HEK293 (cell line): ENCODE measurements around the gene ATP13A4.

Experiments
- GFI1B ChIP-seq: fragments of 450-650 bp; formaldehyde crosslinking; IDR thresholded peaks from 2 replicates; pipeline ENCODE4 v1.5.1; 2016; ENCODE audit warnings: missing biosample characterization, missing genetic modification characterization
- GLIS1 ChIP-seq: fragments of 450-650 bp; formaldehyde crosslinking; IDR thresholded peaks from 2 replicates; pipeline ENCODE4 v1.5.1; 2016; ENCODE audit warnings: missing biosample characterization, missing genetic modification characterization
- KLF9 ChIP-seq: fragments of 450-650 bp; formaldehyde crosslinking; IDR thresholded peaks from 2 replicates; pipeline ENCODE4 v1.5.1; 2016; ENCODE audit warnings: missing biosample characterization, missing genetic modification characterization, low read depth
- SP7 ChIP-seq: fragments of 450-650 bp; formaldehyde crosslinking; IDR thresholded peaks from 2 replicates; pipeline ENCODE4 v1.5.1; 2016; ENCODE audit warnings: missing biosample characterization, missing genetic modification characterization
- ZBTB21 ChIP-seq: fragments of 450-650 bp; formaldehyde crosslinking; IDR thresholded peaks from 2 replicates; pipeline ENCODE4 v1.5.1; 2017; ENCODE audit warnings: missing biosample characterization, missing genetic modification characterization
- ZEB2 ChIP-seq: fragments of 450-650 bp; formaldehyde crosslinking; IDR thresholded peaks from 2 replicates; pipeline ENCODE4 v1.5.1; 2016; ENCODE audit warnings: missing biosample characterization, missing genetic modification characterization
- ZFP37 ChIP-seq: fragments of 450-650 bp; formaldehyde crosslinking; IDR thresholded peaks from 2 replicates; pipeline ENCODE4 v1.5.1; 2016; ENCODE audit warnings: missing biosample characterization, missing genetic modification characterization
- ZNF133 ChIP-seq: fragments of 450-650 bp; formaldehyde crosslinking; IDR thresholded peaks from 2 replicates; pipeline ENCODE4 v1.5.1; 2016; ENCODE audit warnings: missing biosample characterization, missing genetic modification characterization
- ZNF155 ChIP-seq: fragments of 450-650 bp; formaldehyde crosslinking; IDR thresholded peaks from 2 replicates; pipeline ENCODE4 v1.5.1; 2016; ENCODE audit warnings: missing biosample characterization, missing genetic modification characterization
- ZNF174 ChIP-seq: fragments of 450-650 bp; formaldehyde crosslinking; IDR thresholded peaks from 2 replicates; pipeline ENCODE4 v1.5.0; 2017; ENCODE audit warnings: missing biosample characterization, mild to moderate bottlenecking, missing genetic modification characterization
- ZNF184 ChIP-seq: fragments of 450-650 bp; IDR thresholded peaks from 2 replicates; pipeline ENCODE4 v1.5.1; 2018; ENCODE audit warnings: missing biosample characterization, mild to moderate bottlenecking, missing genetic modification characterization
- ZNF324 ChIP-seq: fragments of 450-650 bp; formaldehyde crosslinking; IDR thresholded peaks from 2 replicates; pipeline ENCODE4 v1.5.1; 2016; ENCODE audit warnings: missing biosample characterization, missing genetic modification characterization
- ZNF366 ChIP-seq: fragments of 450-650 bp; formaldehyde crosslinking; conservative IDR thresholded peaks from 2 replicates; pipeline ENCODE4 v1.5.1; 2016; ENCODE audit warnings: missing biosample characterization, missing genetic modification characterization
- ZNF426 ChIP-seq: fragments of 450-650 bp; formaldehyde crosslinking; IDR thresholded peaks from 2 replicates; pipeline ENCODE4 v1.5.1; 2017; ENCODE audit warnings: missing biosample characterization, missing genetic modification characterization, mild to moderate bottlenecking, inconsistent platforms, moderate library complexity
- ZNF473 ChIP-seq: fragments of 450-650 bp; formaldehyde crosslinking; IDR thresholded peaks from 2 replicates; pipeline ENCODE4 v1.5.1; 2017; ENCODE audit warnings: missing biosample characterization, missing genetic modification characterization
- ZNF529 ChIP-seq: fragments of 450-650 bp; formaldehyde crosslinking; IDR thresholded peaks from 2 replicates; pipeline ENCODE4 v1.5.1; 2017; ENCODE audit warnings: missing genetic modification characterization, missing biosample characterization; ENCODE audit not compliant: insufficient replicate concordance
- ZNF558 ChIP-seq: fragments of 450-650 bp; formaldehyde crosslinking; IDR thresholded peaks from 2 replicates; pipeline ENCODE4 v1.5.1; 2016; ENCODE audit warnings: missing biosample characterization, missing genetic modification characterization
- ZNF621 ChIP-seq: fragments of 450-650 bp; formaldehyde crosslinking; IDR thresholded peaks from 2 replicates; pipeline ENCODE4 v1.5.1; 2017; ENCODE audit warnings: missing biosample characterization, missing genetic modification characterization
- ZNF670 ChIP-seq: fragments of 450-650 bp; formaldehyde crosslinking; IDR thresholded peaks from 2 replicates; pipeline ENCODE4 v1.5.1; 2016; ENCODE audit warnings: missing biosample characterization, missing genetic modification characterization, low read depth
- ZNF791 ChIP-seq: fragments of 450-650 bp; formaldehyde crosslinking; IDR thresholded peaks from 2 replicates; pipeline ENCODE4 v1.5.1; 2016; ENCODE audit warnings: missing biosample characterization, missing genetic modification characterization
- ZNF830 ChIP-seq: fragments of 450-650 bp; IDR thresholded peaks from 2 replicates; pipeline ENCODE4 v1.5.0; 2018; ENCODE audit warnings: missing biosample characterization, missing genetic modification characterization, low read depth, mild to moderate bottlenecking, moderate library complexity
- TF ChIP-seq, protein P1 (sequence below): fragments of 450-650 bp; formaldehyde crosslinking; IDR thresholded peaks from 2 replicates; pipeline ENCODE4 v1.5.1; 2017; ENCODE audit warnings: missing biosample characterization, missing genetic modification characterization
- TF ChIP-seq, protein P2 (sequence below): fragments of 450-650 bp; formaldehyde crosslinking; IDR thresholded peaks from 2 replicates; pipeline ENCODE4 v1.5.1; 2017; ENCODE audit warnings: missing biosample characterization, missing genetic modification characterization
- TF ChIP-seq, protein P3 (sequence below): fragments of 450-650 bp; formaldehyde crosslinking; IDR thresholded peaks from 2 replicates; pipeline ENCODE4 v1.5.1; 2016; ENCODE audit warnings: missing biosample characterization, missing genetic modification characterization
- TF ChIP-seq, protein P4 (sequence below): fragments of 450-650 bp; formaldehyde crosslinking; IDR thresholded peaks from 2 replicates; pipeline ENCODE4 v1.5.1; 2016; ENCODE audit warnings: missing biosample characterization, missing genetic modification characterization
- TF ChIP-seq, protein P5 (sequence below): fragments of 450-650 bp; formaldehyde crosslinking; IDR thresholded peaks from 2 replicates; pipeline ENCODE4 v1.5.1; 2016; ENCODE audit warnings: missing biosample characterization, missing genetic modification characterization

Gene ATP13A4

DNA sequence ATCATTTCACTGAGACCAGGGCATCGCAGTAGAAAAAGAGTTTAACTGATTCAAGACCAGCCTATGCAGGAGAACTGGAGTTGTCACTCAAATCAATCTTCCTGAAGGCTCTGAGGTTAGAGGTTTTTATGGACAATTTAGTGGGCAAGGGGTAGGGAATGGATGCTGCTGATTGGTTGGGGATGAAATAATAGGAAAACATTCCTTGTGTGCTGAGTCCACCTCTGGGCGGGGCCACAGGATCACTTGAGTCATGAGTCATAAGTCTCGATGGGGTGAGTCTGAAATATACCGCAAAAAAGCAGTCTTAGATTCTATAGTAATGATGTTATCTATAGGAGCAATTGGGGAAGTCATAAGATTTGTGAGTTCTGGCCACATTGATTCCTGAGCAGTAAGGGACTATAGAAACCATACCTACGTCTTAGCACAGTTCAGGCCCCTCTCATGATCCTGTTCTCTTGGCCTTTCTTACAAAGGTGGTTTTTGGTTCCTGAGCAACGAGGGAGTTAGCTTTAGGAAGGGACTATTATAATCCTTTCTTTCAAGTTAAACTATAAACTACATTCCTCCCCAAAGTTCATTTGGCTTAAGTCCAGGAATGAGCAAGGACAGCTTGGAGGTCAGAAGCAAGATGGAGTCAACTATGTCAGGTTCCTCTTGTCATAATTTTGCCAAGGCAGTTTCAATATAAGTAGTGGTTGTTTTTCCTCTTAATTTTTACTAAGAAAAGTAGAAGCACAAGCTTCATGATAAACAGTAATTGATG, 35.6 kb upstream of the ATP13A4 start (continued):
- TF ChIP-seq ZNF133 (tag by site-specific recombination) (no peak), GLIS1 (peak; percentile 22; the same call in 1 of the 2 replicates), ZFP37 (tag by site-specific recombination) (no peak), ZNF558 (tag by site-specific recombination) (peak; percentile 38; the same call in 1 of the 2 replicates), ZNF426 (tag by site-specific recombination) (no peak), ZNF473 (no peak), SP7 (tag by site-specific recombination) (peak; percentile 81), KLF9 (tag by site-specific recombination) (0 out of 2 replicates have a peak, but pooled peaks have one; percentile 14), ZNF830 (tag by site-specific recombination) (no peak), ZNF155 (no peak), ZBTB21 (tag by site-specific recombination) (0 out of 2 replicates have a peak, but pooled peaks have one; percentile 10), ZNF184 (tag by site-specific recombination) (no peak), ZNF791 (no peak), ZEB2 (tag by site-specific recombination) (peak; percentile 70), ZNF324 (tag by site-specific recombination) (no peak), ZNF174 (tag by site-specific recombination) (no peak), ZNF621 (tag by site-specific recombination) (no peak), ZNF366 (peak; percentile 84), ZNF670 (tag by site-specific recombination) (no peak), ZNF529 (tag by site-specific recombination) (no peak), GFI1B (tag by site-specific recombination) (0 out of 2 replicates have a peak, but pooled peaks have one; percentile 9)
- TF ChIP-seq, protein P1, sequence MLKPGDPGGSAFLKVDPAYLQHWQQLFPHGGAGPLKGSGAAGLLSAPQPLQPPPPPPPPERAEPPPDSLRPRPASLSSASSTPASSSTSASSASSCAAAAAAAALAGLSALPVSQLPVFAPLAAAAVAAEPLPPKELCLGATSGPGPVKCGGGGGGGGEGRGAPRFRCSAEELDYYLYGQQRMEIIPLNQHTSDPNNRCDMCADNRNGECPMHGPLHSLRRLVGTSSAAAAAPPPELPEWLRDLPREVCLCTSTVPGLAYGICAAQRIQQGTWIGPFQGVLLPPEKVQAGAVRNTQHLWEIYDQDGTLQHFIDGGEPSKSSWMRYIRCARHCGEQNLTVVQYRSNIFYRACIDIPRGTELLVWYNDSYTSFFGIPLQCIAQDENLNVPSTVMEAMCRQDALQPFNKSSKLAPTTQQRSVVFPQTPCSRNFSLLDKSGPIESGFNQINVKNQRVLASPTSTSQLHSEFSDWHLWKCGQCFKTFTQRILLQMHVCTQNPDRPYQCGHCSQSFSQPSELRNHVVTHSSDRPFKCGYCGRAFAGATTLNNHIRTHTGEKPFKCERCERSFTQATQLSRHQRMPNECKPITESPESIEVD = peak; percentile 56; the same call in 1 of the 2 replicates
- TF ChIP-seq, protein P2, sequence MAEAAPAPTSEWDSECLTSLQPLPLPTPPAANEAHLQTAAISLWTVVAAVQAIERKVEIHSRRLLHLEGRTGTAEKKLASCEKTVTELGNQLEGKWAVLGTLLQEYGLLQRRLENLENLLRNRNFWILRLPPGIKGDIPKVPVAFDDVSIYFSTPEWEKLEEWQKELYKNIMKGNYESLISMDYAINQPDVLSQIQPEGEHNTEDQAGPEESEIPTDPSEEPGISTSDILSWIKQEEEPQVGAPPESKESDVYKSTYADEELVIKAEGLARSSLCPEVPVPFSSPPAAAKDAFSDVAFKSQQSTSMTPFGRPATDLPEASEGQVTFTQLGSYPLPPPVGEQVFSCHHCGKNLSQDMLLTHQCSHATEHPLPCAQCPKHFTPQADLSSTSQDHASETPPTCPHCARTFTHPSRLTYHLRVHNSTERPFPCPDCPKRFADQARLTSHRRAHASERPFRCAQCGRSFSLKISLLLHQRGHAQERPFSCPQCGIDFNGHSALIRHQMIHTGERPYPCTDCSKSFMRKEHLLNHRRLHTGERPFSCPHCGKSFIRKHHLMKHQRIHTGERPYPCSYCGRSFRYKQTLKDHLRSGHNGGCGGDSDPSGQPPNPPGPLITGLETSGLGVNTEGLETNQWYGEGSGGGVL (tag by site-specific recombination) = no peak
- TF ChIP-seq, protein P3, sequence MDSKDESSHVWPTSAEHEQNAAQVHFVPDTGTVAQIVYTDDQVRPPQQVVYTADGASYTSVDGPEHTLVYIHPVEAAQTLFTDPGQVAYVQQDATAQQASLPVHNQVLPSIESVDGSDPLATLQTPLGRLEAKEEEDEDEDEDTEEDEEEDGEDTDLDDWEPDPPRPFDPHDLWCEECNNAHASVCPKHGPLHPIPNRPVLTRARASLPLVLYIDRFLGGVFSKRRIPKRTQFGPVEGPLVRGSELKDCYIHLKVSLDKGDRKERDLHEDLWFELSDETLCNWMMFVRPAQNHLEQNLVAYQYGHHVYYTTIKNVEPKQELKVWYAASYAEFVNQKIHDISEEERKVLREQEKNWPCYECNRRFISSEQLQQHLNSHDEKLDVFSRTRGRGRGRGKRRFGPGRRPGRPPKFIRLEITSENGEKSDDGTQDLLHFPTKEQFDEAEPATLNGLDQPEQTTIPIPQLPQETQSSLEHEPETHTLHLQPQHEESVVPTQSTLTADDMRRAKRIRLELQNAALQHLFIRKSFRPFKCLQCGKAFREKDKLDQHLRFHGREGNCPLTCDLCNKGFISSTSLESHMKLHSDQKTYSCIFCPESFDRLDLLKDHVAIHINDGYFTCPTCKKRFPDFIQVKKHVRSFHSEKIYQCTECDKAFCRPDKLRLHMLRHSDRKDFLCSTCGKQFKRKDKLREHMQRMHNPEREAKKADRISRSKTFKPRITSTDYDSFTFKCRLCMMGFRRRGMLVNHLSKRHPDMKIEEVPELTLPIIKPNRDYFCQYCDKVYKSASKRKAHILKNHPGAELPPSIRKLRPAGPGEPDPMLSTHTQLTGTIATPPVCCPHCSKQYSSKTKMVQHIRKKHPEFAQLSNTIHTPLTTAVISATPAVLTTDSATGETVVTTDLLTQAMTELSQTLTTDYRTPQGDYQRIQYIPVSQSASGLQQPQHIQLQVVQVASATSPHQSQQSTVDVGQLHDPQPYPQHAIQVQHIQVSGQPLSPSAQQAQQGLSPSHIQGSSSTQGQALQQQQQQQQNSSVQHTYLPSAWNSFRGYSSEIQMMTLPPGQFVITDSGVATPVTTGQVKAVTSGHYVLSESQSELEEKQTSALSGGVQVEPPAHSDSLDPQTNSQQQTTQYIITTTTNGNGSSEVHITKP (tag by site-specific recombination) = peak; percentile 69
- TF ChIP-seq, protein P4, sequence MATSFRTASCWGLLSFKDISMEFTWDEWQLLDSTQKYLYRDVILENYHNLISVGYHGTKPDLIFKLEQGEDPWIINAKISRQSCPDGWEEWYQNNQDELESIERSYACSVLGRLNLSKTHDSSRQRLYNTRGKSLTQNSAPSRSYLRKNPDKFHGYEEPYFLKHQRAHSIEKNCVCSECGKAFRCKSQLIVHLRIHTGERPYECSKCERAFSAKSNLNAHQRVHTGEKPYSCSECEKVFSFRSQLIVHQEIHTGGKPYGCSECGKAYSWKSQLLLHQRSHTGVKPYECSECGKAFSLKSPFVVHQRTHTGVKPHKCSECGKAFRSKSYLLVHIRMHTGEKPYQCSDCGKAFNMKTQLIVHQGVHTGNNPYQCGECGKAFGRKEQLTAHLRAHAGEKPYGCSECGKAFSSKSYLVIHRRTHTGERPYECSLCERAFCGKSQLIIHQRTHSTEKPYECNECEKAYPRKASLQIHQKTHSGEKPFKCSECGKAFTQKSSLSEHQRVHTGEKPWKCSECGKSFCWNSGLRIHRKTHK (tag by site-specific recombination) = no peak
- TF ChIP-seq, protein P5, sequence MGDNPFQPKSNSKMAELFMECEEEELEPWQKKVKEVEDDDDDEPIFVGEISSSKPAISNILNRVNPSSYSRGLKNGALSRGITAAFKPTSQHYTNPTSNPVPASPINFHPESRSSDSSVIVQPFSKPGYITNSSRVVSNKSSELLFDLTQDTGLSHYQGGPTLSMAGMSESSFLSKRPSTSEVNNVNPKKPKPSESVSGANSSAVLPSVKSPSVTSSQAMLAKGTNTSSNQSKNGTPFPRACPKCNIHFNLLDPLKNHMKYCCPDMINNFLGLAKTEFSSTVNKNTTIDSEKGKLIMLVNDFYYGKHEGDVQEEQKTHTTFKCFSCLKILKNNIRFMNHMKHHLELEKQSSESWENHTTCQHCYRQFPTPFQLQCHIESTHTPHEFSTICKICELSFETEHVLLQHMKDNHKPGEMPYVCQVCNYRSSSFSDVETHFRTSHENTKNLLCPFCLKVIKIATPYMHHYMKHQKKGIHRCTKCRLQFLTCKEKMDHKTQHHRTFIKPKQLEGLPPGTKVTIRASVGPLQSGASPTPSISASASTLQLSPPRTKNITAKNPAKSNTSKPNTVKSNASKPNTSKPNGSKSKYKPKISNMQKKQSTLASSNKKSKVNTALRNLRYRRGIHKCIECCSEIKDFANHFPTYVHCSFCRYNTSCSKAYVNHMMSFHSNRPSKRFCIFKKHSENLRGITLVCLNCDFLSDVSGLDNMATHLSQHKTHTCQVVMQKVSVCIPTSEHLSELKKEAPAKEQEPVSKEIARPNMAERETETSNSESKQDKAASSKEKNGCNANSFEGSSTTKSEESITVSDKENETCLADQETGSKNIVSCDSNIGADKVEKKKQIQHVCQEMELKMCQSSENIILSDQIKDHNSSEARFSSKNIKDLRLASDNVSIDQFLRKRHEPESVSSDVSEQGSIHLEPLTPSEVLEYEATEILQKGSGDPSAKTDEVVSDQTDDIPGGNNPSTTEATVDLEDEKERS = no peak
